NCI-H187 treated with DMSO at 0.1 percent for 48 hours (cell line): ENCODE results near the gene RANBP3.

ENCODE experiments used
- DNase-seq: peaks from one replicate; lab custom pipeline; 2025; lab: John Stamatoyannopoulos, UW

The RANBP3 gene

DNA sequence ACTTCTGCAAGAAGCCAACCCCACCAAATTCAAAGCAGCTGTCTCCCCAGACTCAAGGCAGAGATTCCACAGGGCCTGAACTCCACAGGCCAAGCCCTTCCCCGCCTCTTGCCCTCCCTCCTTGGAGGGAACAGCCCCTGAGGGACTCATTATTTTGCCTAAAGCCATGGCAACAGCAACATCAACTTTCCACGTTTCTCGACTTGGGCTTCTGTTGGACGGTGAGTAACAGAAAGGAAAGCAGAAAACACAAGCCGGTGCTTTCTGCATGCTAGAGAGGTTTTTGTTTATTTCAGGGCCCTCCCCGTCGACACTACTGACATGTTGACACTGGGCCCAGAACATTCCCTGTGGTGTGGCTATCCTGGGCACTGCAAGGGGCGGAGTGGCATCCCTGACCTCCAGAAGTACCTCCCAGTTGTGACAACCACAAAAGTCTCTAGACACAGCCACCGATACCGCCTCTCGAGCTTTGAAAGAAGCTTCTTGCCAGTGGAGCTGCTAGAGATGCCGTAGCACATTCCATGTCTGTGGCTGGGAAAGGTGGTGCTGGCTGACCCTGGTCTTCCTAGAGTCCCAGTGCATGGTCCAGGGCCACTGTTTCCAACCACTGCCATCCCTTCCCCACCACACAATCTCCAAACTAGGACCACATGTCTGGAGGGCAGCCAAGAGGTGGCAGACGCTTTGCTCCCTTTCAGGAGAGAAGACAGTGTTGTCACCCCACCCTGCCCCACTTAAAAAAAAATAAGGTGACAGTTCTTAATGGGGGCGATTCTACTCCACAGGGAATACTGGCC lies 51.1 kb downstream of the RANBP3 start:
- DNase-seq = no peak

DNA sequence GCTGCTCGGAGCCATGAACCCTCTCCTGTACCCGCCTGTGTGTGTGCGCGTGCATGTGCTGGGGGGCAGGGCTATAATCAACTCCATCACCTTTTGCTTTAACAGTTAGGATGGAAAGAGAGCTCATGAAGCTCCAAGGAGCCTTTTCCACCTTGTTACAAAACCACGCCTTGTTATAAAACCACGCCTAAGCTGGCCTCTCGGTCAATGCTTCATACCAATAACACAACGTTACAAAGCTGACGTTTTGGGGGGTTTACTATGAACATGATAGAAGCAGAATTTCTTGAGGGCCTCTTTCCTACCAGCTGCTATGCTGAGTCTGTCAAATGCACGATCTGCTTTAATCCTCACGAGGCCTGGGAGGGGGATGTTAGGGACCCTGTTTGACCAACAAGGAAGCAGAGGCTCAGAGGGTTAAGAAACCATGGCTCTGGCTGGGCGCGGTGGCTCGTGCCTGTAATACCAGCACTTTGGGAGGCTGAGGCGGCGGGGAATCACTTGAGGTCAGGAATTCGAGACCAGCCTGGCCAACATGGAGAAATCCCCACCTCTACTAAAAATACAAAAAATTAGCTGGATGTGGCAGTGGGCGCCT lies 52.0 kb downstream of the RANBP3 start:
- no peak for DNase-seq

DNA sequence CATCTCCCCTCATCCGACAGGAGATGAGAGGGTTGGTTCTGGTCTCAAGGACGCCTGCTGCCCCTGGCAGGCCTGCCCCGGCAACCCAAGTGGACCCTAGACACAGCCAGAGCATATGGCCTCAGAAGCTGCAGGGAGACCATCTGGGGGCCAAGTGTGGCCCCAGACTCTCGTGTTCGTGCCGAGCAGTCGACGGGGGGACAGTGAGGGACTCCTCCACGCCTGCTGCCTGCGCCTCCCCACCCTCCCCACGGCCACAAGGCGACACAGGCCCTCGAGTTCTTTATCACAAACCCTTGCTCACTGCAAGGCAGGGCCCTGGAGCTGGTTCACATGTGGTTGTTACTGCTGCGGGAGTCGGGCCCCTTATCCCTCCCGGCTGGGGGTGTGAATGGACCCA lies 54.6 kb downstream of the RANBP3 start:
- DNase-seq = no peak

DNA sequence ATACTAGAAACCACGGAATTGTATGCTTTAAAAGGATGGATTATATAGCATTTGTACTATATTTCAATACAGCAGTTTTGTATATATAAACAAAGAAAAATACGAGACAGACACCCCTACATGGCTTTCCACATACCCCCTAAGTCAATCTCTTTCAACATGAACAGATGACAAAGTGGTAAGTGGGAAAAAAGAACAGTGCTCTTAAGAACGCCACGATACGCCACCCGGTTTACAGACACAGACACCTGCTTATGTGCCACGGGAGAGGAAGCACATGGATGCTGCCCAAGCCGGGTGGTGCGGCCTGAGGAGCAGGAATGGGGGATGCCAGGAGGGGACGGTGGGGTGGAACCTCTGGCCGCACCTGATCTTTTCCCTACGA lies 55.8 kb downstream of the RANBP3 start:
- DNase-seq = no peak

DNA sequence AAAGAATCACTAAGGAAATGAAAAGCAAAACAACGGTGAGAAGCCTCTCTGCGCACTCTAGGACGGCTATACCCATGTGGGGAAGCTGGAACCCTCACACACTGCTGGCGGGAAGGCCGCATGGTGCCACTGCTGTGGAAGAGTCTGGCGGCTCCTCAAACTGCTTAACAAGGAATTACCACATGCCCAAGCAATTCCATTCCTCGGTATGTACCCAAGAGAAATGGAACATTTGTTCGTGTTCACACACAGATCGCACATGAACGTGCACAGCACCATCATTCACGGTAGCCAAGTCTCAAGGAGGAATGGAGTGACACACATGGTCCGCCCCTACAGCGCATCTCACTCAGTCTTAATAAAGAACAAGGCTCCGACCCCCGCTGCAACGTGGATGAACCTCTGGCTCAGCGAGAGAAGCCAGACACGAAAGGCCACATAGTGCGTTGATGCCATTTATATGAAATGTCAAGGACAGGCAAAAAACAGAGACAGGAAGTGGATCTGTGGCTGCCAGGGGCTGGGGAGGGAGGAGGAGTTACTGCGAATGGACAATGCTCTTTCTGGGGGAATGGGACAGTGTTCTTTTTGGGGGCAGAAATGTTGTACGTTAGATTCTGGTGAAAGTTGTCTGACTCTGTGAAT lies 56.3 kb downstream of the RANBP3 start:
- DNase-seq = no peak

DNA sequence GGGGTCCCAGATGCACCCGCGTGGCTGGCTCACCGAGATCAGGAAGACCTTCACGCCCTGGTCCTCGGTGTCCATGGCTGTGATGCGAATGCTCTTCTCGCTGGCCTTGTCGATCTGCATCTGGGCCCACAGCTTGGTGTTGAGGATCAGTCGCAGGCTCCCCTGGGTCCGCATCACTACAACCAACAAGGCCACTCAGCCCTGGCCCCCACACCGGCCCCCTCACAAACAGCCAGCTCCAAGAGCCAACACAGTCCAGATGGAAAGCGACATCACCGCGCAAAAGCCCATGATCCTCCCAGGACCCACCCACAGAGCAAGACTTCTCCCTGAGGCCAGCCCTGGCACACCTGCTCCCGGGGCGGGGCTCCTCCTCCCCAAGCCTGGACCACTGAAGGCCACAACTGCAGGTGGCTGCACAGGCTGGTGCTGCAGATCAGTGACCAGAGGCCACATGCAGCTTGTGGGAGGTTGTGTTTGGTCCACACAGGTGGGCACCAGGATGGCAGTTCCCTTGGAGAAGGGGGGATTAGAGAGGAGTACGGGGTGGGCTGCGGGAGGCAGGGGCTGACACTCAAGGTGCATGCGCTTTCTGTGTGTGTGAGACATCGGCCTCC lies 59.4 kb downstream of the RANBP3 start:
- no peak for DNase-seq

DNA sequence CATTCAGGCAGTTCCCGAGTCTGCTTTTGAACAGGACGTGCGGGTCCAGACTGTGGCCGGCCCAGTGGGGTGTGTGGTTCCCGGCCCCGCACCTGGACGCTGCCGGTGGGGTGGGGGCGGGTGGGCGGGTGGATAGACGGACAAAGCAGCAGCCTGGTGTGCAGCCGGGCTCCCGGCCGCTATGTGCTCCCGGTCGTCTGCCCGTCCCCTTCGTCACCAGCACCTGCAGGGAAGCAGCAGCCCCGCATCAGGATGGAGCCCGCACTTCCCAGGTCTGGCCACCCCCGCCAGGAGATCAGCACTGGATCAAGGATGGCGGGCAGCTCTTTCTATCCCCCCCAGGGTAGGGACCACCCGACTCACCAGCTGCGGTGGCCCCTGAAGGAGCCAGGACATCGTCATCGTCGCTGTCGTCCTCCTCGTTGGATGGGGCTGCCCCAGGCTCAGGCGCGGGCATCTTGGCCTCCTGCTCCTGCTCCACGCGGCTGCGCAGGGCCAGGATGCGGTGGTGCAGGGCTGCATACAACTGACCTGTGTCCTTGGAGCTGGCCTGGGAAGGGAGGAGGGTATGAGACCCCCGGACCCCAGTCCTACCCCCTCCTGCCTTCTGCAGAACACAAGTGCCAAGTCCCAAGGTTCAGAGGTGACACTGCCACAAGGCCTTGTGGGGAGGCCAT lies 60.4 kb downstream of the RANBP3 start:
- no peak for DNase-seq

DNA sequence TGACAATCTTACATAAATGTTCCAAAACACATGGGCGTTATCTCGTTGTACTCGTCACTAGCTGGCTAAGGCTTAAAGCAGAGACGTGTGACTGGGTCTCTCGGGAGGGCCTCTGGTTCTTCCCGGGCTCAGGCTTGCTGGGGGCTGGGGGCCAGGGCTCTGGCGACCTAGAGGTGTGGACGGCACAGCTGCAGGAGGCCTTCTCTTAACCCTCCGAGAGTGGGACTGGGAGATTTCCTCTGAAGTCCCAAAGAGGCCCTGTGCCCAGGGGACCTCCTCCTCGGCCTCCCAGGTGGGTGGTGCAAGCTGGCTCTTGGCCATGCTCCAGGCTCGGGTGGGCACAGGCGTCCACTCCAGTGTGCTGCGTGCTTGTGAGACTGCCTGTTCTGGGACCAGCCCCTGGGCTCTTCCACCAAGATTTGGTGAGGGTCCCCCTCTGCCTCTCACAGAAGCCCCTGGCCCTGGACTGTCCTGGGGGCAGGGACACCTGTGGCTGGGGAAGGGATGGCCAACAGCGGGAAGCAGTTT lies 61.7 kb downstream of the RANBP3 start:
- no peak for DNase-seq

DNA sequence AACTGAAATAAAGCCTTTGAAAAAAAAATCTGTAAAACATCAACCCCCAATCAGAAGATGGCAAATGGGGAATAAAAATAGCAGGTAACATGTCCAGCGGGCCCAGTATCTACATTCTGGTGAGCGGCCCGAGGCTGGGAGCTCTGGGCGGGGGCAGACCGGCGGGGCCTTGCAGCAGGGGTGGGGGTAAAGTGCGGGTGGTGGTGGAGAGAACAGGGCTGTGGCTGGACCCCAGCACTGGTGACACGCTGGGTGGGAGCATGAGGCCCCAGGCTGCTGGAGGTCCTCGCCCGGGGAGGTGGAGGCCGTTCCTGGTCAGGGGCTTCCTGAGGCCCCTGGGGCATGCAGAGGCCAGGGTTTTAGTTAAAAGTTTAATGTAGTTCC lies 62.2 kb downstream of the RANBP3 start:
- DNase-seq = no peak

DNA sequence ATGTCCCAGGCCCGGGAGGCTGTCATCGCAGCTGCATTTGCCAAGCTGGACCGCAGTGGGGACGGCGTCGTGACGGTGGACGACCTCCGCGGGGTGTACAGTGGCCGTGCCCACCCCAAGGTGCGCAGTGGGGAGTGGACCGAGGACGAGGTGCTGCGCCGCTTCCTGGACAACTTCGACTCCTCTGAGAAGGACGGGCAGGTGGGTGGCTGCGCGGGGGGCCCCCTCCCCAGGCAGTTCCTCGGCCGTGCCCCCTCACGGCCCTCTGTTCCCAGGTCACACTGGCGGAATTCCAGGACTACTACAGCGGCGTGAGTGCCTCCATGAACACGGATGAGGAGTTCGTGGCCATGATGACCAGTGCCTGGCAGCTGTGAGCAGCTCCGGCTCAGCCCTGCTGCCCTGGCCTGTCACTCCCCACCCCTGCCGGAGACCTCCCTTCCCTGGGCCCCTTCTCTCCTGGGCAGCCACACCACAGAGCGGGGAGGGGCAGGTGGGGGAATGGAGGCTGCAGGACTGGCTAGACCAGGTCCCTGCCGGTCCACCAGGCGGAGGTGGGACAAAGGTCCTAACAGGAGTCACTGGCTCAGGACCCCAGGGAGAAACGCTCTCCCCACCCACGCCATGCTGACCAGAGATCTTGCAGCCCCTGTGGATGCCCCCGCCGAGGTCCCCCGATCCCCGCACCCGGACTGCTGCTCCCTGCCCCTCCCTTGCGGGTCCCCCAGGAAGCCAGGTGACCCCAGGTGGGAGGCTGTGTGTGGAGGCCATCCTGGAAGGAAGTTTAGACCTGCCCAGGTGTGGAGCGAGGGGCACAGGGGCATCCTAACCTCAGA lies 62.8 kb downstream of the RANBP3 start:
- DNase-seq = no peak

DNA sequence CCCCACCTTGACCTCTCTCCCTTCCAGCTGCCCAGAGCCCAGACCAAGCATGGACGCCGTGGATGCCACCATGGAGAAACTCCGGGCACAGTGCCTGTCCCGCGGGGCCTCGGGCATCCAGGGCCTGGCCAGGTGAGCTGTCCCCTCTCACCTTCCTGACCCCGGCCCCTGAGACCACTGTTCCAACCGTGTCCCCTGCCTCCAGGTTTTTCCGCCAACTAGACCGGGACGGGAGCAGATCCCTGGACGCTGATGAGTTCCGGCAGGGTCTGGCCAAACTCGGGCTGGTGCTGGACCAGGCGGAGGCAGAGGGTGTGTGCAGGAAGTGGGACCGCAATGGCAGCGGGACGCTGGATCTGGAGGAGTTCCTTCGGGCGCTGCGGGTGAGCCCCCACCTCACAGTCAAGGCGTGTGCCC lies 63.6 kb downstream of the RANBP3 start:
- DNase-seq = no peak

DNA sequence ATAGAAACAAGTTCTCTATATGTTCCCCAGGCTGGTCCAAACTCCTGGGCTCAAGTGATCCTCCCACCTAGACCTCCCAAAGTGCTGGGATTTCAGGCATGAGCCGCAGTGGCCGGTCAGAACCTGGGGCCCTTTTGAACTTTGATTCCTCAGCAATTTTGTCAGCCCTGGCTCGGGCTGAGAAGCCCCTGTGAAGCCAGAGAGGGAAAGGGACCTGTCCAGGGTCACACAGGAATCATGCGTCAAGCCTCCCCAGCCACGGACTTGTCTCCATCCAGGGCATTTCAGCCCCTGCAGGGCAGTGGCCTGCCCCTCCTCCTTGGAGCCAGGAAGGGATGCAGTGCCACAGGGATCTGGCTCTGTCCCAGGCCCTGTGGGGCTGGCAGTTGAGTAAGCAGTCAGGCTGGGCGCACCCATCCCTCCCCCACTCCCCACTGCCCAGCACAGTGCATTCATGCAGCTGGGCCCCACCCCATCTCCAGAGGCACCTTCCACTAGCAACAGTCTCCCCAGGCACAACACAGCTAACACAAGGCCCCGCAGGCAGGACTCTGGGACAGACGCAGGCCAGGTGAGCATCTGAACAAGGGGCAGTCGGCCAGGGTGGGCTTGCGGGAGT lies 64.1 kb downstream of the RANBP3 start, which contains the start of gene CAPS:
Gene CAPS (plus strand): TSS at position 516 of the 619 bp plus-strand sequence. CDS start 153 bp downstream, outside the sequence.
- DNase-seq = no peak

DNA sequence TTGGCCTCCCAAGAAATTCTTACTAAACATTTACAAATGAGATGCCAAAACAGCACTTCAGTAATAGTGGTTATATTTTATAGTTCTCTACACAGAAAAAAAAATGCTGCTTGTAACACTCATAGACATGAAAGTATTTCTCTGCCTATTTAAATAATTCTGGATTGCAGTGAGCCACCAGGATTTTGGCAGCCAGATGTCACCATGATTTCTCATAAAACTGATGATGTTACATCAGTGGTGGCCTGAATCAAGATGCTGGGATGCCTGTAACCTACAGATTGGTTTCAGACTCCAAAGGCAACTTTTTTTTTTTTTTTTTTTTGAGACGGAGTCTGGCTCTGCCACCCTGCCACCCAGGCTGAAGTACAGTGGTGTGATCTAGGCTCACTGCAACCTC lies 66.6 kb downstream of the RANBP3 start:
- DNase-seq = no peak

DNA sequence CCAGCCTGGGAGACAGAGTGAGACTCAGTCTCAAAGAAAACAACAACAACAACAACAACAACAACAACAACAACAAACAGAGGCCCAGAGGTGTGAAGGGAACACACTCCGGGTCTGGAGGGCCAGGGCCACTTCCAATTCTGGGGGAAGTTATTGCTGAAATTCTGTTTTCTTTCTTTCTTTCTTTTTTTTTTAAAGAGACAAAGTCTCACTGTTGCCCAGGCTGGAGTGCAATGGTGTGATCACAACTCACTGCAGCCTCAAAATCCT lies 67.4 kb downstream of the RANBP3 start:
- no peak for DNase-seq

DNA sequence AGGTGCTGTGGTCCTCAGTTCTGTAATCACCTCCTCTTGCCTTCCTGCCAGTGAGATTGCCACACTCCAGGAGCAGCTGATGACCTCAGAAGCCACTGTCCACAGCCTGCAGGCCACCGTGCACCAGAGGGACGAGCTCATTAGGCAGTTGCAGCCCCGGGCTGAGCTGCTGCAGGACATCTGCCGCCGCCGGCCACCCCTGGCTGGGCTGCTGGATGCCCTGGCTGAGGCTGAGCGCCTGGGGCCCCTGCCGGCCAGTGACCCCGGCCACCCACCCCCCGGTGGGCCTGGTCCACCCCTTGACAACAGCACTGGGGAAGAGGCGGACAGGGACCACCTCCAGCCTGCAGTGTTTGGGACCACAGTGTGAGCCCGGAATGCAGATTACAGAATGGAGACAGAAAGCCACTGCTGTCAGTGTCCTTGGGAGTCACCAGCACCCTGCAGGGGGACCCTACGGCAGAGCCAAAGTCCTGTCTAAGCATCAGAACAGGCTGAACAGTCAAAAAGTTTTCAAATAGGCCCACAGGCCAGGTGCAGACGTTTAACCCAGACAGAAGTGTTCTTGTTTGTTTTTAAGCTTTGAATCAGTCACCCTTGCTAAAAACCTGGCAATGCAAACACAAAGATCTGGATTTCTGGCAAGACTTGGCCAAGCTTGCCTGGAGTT lies 69.0 kb downstream of the RANBP3 start:
- no peak for DNase-seq

DNA sequence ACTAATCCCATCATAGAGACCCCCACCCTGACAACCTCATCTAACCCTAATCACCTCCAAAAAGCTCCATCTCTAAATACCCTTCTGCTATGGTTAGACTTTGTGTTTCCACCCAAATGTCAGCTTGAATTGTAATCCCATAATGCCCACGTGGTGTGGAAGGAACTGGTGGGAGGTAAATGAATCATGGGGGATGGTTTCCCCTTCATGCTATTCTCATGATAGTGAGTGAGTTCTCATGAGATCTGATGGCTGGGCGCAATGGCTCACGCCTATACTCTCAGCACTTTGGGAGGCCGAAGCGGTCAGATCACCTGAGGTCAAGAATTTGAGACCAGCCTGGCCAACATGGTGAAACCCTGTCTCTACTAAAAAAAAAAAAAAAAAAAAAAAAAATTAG lies 70.7 kb downstream of the RANBP3 start:
- no peak for DNase-seq

DNA sequence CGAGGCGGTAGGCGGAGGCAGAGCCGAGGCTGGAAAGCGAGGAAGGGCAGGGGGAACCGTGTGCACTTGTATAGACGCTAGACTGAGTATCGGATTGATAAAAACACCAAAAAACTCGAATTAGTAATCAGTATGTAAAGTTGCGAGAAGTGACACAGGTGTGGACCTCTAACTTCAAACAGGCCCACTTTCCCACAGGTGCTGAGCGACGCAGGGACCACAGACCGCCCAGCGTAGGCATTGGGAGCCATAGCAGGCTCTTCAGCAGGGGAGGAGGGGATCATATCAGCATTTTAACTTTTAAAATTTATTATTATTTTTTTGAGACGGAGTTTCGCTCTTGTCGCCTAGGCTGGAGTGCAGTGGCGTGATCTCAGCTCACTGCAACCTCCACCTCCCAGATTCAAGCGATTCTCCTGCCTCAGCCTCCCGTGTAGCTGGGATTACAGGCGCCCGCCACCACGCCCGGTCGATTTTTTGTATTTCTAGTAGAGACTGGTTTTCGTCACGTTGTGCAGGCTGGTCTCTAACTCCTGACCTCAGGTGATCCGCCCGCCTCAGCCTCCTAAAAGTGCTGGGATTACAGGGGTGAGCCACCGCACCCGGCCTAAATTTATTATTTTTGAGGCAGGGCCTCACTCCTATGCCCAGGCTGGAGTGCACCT lies 72.7 kb downstream of the RANBP3 start:
- DNase-seq = no peak

DNA sequence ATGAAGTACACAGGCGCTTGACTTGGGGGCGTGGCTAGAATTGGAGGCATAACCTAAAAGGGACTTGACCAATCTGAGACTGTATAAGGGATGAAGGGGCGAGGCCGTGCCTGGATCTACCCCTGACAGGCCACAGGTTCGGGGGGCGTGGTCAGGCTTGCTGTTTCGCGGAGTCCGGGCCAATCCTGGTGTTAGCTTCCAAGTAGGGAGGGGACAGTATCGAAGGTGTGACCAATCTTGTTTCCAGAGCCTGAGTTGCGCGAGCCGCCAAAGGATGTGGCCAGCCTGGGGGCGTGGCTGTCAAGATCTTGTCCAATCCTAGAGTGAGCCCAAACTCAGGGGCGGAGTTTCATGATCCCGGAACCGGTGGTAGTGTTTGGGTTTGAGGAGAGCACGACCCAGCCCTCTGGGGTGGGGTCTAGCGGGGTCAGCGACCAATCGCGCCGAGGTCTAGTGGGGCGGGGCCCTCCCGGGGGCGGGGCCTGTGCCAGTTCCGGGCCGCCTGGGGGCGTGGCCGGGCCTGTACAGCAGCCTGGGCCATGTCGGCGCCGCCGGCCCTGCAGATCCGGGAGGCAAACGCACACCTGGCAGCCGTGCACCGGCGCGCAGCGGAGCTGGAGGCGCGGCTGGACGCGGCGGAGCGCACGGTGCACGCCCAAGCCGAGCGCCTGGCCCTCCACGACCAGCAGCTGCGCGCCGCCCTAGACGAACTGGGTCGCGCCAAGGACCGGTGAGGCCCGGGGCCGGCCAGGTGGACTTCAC lies 73.4 kb downstream of the RANBP3 start, which contains the start of gene VMAC:
Gene VMAC (plus strand): TSS at position 521 of the 762 bp plus-strand sequence. CDS start 19 bp downstream, at position 540.
- DNase-seq = peak; percentile 89
